Liver (tissue), 3 donors: ENCODE data around the gene STRIT1.

ENCODE experiments used
- ATF3 ChIP-seq: IDR thresholded peaks from 2 replicates; pipeline ENCODE4 v1.6.1; 2016; ENCODE audit warnings: antibody characterized with exemption
- EGR1 ChIP-seq, 2 donors: IDR thresholded peaks; 2 replicates each; pipeline ENCODE4 v1.6.1; 2016 to 2018; ENCODE audit warnings: antibody characterized with exemption in 2 of 2, low read depth in 2 of 2
- FOXA1 ChIP-seq: IDR thresholded peaks from 2 replicates; pipeline ENCODE4 v1.6.1; 2016; ENCODE audit warnings: antibody characterized with exemption
- FOXA2 ChIP-seq: IDR thresholded peaks from 2 replicates; pipeline ENCODE4 v1.6.1; 2016; ENCODE audit warnings: antibody characterized with exemption
- HNF4G ChIP-seq: IDR thresholded peaks from 2 replicates; pipeline ENCODE4 v1.6.1; 2016; ENCODE audit warnings: antibody characterized with exemption
- RAD21 ChIP-seq, 2 donors: IDR thresholded peaks; 2 replicates each; pipeline ENCODE4 v1.6.1; 2016; ENCODE audit warnings: antibody characterized with exemption in 2 of 2, mild to moderate bottlenecking in 2 of 2
- RXRA ChIP-seq, 2 donors: IDR thresholded peaks; 2 replicates each; pipeline ENCODE4 v1.6.1; 2017 to 2018; ENCODE audit warnings: antibody characterized with exemption in 2 of 2, mild to moderate bottlenecking in 1 of 2
- TF ChIP-seq, protein P1 (sequence below): fragments of 150-350 bp; IDR thresholded peaks from 2 replicates; pipeline ENCODE4 v1.5.1; 2017; ENCODE audit warnings: improper control_type of control experiment, low read depth, low read length; ENCODE audit not compliant: missing input control
- TF ChIP-seq, protein P2 (sequence below): IDR thresholded peaks from 2 replicates; pipeline ENCODE4 v1.6.1; 2016; ENCODE audit warnings: antibody characterized with exemption, mild to moderate bottlenecking
- donor health status: healthy.
- donor health status: healthy.

GRCh38 chr3:155330370-155330769 lies 36.9 kb upstream of the STRIT1 start:
- TF ChIP-seq, protein P1, sequence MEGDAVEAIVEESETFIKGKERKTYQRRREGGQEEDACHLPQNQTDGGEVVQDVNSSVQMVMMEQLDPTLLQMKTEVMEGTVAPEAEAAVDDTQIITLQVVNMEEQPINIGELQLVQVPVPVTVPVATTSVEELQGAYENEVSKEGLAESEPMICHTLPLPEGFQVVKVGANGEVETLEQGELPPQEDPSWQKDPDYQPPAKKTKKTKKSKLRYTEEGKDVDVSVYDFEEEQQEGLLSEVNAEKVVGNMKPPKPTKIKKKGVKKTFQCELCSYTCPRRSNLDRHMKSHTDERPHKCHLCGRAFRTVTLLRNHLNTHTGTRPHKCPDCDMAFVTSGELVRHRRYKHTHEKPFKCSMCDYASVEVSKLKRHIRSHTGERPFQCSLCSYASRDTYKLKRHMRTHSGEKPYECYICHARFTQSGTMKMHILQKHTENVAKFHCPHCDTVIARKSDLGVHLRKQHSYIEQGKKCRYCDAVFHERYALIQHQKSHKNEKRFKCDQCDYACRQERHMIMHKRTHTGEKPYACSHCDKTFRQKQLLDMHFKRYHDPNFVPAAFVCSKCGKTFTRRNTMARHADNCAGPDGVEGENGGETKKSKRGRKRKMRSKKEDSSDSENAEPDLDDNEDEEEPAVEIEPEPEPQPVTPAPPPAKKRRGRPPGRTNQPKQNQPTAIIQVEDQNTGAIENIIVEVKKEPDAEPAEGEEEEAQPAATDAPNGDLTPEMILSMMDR, result no peak
- TF ChIP-seq RAD21 (IDR thresholded peaks at IDR 0.05) (no peak), EGR1 (IDR thresholded peaks at IDR 0.05; ENCODE audit: low read depth in 2 of 2) (no peak), FOXA1 (no peak), RXRA (IDR thresholded peaks at IDR 0.05) (no peak), ATF3 (no peak), HNF4G (no peak), FOXA2 (no peak)
- TF ChIP-seq, protein P2, sequence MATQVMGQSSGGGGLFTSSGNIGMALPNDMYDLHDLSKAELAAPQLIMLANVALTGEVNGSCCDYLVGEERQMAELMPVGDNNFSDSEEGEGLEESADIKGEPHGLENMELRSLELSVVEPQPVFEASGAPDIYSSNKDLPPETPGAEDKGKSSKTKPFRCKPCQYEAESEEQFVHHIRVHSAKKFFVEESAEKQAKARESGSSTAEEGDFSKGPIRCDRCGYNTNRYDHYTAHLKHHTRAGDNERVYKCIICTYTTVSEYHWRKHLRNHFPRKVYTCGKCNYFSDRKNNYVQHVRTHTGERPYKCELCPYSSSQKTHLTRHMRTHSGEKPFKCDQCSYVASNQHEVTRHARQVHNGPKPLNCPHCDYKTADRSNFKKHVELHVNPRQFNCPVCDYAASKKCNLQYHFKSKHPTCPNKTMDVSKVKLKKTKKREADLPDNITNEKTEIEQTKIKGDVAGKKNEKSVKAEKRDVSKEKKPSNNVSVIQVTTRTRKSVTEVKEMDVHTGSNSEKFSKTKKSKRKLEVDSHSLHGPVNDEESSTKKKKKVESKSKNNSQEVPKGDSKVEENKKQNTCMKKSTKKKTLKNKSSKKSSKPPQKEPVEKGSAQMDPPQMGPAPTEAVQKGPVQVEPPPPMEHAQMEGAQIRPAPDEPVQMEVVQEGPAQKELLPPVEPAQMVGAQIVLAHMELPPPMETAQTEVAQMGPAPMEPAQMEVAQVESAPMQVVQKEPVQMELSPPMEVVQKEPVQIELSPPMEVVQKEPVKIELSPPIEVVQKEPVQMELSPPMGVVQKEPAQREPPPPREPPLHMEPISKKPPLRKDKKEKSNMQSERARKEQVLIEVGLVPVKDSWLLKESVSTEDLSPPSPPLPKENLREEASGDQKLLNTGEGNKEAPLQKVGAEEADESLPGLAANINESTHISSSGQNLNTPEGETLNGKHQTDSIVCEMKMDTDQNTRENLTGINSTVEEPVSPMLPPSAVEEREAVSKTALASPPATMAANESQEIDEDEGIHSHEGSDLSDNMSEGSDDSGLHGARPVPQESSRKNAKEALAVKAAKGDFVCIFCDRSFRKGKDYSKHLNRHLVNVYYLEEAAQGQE, result no peak
